PC-3 (cell line): ENCODE measurements around the gene HAPLN2. TPM values are rescaled to one million over a fixed set of nuclear protein-coding genes. Genes with fewer than 3 reads are reported as not detected.

Experiments
- ATAC-seq: fragments of 200-7000 bp; cut with Tn5 transposase; 2 replicates; pipeline ENCODE4 v1.9.1; 2020; ENCODE audit warnings: mild to moderate bottlenecking, moderate library complexity
- BruUV-seq: library from RNA; stranded (reverse); fragments of 400-500 nt; replicated peaks from 2 replicates; lab custom pipeline; 2021; lab: Mats Ljungman, UMichigan
- CTCF ChIA-PET: fragments of 300-600 bp; sonication (Branson Sonifier 250); formaldehyde crosslinking; loops from one replicate; lab custom pipeline; 2022; ENCODE audit warnings: antibody characterized with exemption; lab: Charles Lee
- POLR2A ChIA-PET: fragments of 300-600 bp; sonication (Branson Sonifier 250); formaldehyde crosslinking; loops from one replicate; lab custom pipeline; 2022; ENCODE audit warnings: antibody characterized with exemption; ENCODE audit not compliant: unreplicated experiment; lab: Charles Lee
- DNase-seq: peaks from one replicate; pipeline ENCODE4 v3.0.0-alpha.2; 2015
- H2AFZ ChIP-seq: fragments of 300-600 bp; sonication (generic); 2 replicates; pipeline ENCODE4 v1.6.0; 2016; ENCODE audit warnings: antibody characterized with exemption, low read length
- H3F3A ChIP-seq: fragments of 300-600 bp; sonication (generic); one replicate; pipeline ENCODE4 v1.6.0; 2017; ENCODE audit warnings: antibody characterized with exemption, low read length, control low read depth, mild to moderate bottlenecking; ENCODE audit not compliant: unreplicated experiment
- H3K27ac ChIP-seq: fragments of 300-600 bp; sonication (generic); 2 replicates; pipeline ENCODE4 v1.5.1; 2016; ENCODE audit warnings: mild to moderate bottlenecking, low read length
- H3K27me3 ChIP-seq: fragments of 300-600 bp; sonication (generic); 2 replicates; pipeline ENCODE4 v1.6.1; 2016; ENCODE audit warnings: low read length, mixed read lengths
- H3K36me3 ChIP-seq: fragments of 300-600 bp; sonication (generic); 2 replicates; pipeline ENCODE4 v1.6.1; 2016; ENCODE audit warnings: low read depth, mixed run types, low read length, mixed read lengths
- H3K4me1 ChIP-seq: fragments of 300-600 bp; sonication (generic); 2 replicates; pipeline ENCODE4 v1.5.1; 2016; ENCODE audit warnings: low read length; ENCODE audit not compliant: insufficient read depth
- H3K4me2 ChIP-seq: fragments of 300-600 bp; sonication (generic); 2 replicates; pipeline ENCODE4 v1.6.0; 2016; ENCODE audit warnings: low read length
- H3K4me3 ChIP-seq: fragments of 300-600 bp; sonication (generic); 2 replicates; pipeline ENCODE4 v1.5.1; 2016; ENCODE audit warnings: mild to moderate bottlenecking, low read length, mixed read lengths
- H3K79me2 ChIP-seq: fragments of 300-600 bp; sonication (generic); 2 replicates; pipeline ENCODE4 v1.6.1; 2017; ENCODE audit warnings: low read length, mixed read lengths
- H3K9ac ChIP-seq: fragments of 300-600 bp; sonication (generic); 2 replicates; pipeline ENCODE4 v1.6.0; 2016; ENCODE audit warnings: mild to moderate bottlenecking, low read length
- H3K9me2 ChIP-seq: fragments of 300-600 bp; sonication (generic); replicated peaks from 2 replicates; pipeline ENCODE4 v1.6.1; 2016; ENCODE audit warnings: mixed run types, low read length, mixed read lengths
- H3K9me3 ChIP-seq: fragments of 300-600 bp; sonication (generic); 2 replicates; pipeline ENCODE4 v1.6.1; 2016; ENCODE audit warnings: low read length, mixed read lengths
- H4K20me1 ChIP-seq: fragments of 300-600 bp; sonication (generic); 2 replicates; pipeline ENCODE4 v1.6.1; 2016; ENCODE audit warnings: low read length, mixed read lengths
- EZH2 ChIP-seq: fragments of 300-600 bp; sonication (generic); IDR thresholded peaks from one replicate; pipeline ENCODE4 v1.6.1; 2017; ENCODE audit warnings: antibody characterized with exemption, mild to moderate bottlenecking, low read length; ENCODE audit not compliant: unreplicated experiment
- EZH2phosphoT487 ChIP-seq: fragments of 300-600 bp; sonication (generic); IDR thresholded peaks from 2 replicates; pipeline ENCODE4 v1.6.1; 2018; ENCODE audit warnings: mild to moderate bottlenecking, antibody characterized with exemption, low read length, borderline replicate concordance
- intact Hi-C: fragments of 100-400 bp; cut with micrococcal nuclease; formaldehyde crosslinking; loops from 2 replicates; pipeline ENCODE4 v1.9.0; 2023
- total RNA-seq: library from RNA; depleted of rRNA; stranded (reverse); fragments of >200 nt; gene quantifications from 2 replicates; pipeline ENCODE4 v1.2.3, GENCODE V29; 2014
- TF ChIP-seq, protein P1 (sequence below): fragments of 300-600 bp; sonication (generic); conservative IDR thresholded peaks from 2 replicates; pipeline ENCODE4 v1.5.1; 2017; ENCODE audit warnings: antibody characterized with exemption, low read depth, mild to moderate bottlenecking, low read length

The HAPLN2 gene
- total RNA-seq, 1 experiment from 2014 or later, result 1.1 TPM

DNA sequence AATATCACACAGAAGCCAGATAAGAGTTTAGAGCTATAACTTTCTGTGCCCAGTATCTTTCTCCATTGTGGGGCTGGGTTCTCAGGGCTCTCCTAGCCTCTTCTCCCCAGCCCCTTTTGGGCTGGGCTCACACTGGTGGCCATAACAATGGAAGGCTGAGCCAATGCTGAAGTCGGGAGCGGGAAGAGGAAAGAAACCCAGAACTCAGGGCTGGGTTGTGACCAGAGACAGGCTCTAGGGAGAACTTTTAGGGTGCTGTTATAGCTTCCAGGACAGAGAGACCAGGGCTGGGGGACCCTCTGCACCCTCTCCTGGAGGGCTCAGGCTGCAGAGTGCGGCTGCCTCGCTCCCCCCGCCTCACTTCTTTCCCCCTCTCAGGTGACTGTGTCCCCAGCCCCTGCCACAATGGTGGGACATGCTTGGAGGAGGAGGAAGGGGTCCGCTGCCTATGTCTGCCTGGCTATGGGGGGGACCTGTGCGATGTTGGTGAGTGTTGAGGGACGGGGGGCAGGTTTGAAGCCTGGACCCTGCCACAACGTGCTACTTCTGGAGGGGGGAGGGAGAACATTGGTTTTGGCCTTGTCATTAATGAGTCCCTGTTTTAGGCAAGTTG, 36.8 kb downstream of the HAPLN2 start:
- intact Hi-C loops, result no loop called here
- TF ChIP-seq EZH2phosphoT487, result no peak
- TF ChIP-seq, protein P1, sequence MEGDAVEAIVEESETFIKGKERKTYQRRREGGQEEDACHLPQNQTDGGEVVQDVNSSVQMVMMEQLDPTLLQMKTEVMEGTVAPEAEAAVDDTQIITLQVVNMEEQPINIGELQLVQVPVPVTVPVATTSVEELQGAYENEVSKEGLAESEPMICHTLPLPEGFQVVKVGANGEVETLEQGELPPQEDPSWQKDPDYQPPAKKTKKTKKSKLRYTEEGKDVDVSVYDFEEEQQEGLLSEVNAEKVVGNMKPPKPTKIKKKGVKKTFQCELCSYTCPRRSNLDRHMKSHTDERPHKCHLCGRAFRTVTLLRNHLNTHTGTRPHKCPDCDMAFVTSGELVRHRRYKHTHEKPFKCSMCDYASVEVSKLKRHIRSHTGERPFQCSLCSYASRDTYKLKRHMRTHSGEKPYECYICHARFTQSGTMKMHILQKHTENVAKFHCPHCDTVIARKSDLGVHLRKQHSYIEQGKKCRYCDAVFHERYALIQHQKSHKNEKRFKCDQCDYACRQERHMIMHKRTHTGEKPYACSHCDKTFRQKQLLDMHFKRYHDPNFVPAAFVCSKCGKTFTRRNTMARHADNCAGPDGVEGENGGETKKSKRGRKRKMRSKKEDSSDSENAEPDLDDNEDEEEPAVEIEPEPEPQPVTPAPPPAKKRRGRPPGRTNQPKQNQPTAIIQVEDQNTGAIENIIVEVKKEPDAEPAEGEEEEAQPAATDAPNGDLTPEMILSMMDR, result no peak
- no peak for TF ChIP-seq EZH2
- H3K27ac ChIP-seq, result no peak overlapping the region
- BruUV-seq, result no TSS peak
- H4K20me1 ChIP-seq, result no peaks in the 10 kb centered on the region
- peaks cover 4% of the 10 kb centered on the region for H3F3A ChIP-seq
- H3K4me3 ChIP-seq, result no peak overlapping the region
- H2AFZ ChIP-seq, result no peak overlapping the region
- H3K9ac ChIP-seq, result no peak overlapping the region
- peaks cover 13% of the 10 kb centered on the region for H3K79me2 ChIP-seq
- POLR2A ChIA-PET, result no interaction called here
- CTCF ChIA-PET, result interaction anchor here (0.7 to 1.8 kb wide), 3 partner anchors 29 to 50 kb away, joined by 3 to 6 read pairs (median 3); partner anchors contain the start of gene CRABP2
- no peak overlapping the region for H3K4me2 ChIP-seq
- no peak for ATAC-seq
- H3K9me2 ChIP-seq, result no peaks in the 10 kb centered on the region
- H3K36me3 ChIP-seq, result no peaks in the 10 kb centered on the region
- H3K27me3 ChIP-seq, result 0 out of 2 replicates have a peak, but pooled peaks cover 3% of the 10 kb centered on the region
- H3K4me1 ChIP-seq, result peaks cover 27% of the 10 kb centered on the region
- DNase-seq, result no peak
- H3K9me3 ChIP-seq, result no peaks in the 10 kb centered on the region

DNA sequence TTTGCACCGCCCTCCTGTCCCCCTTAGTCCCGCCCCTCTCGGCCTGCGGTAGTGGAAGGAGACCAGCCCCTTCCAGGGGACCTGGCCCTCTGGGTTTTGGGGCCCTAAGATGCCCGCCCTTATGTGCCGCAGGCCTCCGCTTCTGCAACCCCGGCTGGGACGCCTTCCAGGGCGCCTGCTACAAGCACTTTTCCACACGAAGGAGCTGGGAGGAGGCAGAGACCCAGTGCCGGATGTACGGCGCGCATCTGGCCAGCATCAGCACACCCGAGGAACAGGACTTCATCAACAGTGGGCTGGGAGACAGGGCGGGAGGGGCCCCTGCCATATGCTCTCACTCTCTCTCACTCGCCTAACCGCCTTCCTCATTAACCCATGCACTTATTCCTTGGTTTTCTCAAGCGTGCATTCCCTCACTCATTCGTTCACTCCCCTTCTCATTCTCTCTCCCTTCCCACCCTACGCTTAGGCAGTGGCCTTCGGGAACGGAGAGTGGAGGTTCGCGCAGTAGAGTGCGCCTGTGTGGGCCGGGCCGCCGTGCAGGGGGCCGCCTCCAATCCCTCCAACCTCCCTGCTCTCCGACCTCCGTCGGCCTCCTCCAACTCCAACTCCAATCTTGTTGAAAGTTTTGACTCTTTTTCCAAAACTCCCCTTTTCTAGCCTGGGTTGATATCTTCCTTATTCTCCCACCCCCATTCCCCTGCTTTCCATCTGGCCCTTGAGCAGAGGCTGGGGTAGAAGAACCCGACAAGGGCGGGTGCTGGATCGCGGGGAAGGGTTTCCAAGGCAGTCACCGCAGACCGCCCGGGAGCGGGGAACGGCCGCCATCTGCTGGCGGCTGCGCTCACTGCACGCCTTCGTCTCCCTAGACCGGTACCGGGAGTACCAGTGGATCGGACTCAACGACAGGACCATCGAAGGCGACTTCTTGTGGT, 37.9 kb downstream of the HAPLN2 start:
- Histone ChIP-seq H3K4me2 (peak overlapping the region; percentile 64), H4K20me1 (no peaks in the 10 kb centered on the region)
- BruUV-seq, result no TSS peak

More for the DNA sequence above, 37.9 kb downstream of the HAPLN2 start:
- peak; percentile 21 for ATAC-seq
- no peaks in the 10 kb centered on the region for H3K36me3 ChIP-seq
- ChIA-PET POLR2A (no interaction called here), CTCF (interaction anchor here (1.8 kb wide), 1 partner anchor 30 kb away, joined by 6 read pairs; no protein-coding TSS in a partner anchor)
- no peak overlapping the region for H3K27ac ChIP-seq
- peak overlapping the region; percentile 29; the same call in 1 of the 2 replicates for H3K4me3 ChIP-seq
- H3K79me2 ChIP-seq, result peaks cover 15% of the 10 kb centered on the region
- 0 out of 2 replicates have a peak, but pooled peaks cover 3% of the 10 kb centered on the region for H3K27me3 ChIP-seq
- H3K4me1 ChIP-seq, result peaks cover 38% of the 10 kb centered on the region
- intact Hi-C loops, result loop anchor here (1.0 kb wide), 1 partner anchor 30 kb away; no protein-coding TSS in a partner anchor
- H3F3A ChIP-seq, result peaks cover 5% of the 10 kb centered on the region
- H3K9me2 ChIP-seq, result no peaks in the 10 kb centered on the region
- no peaks in the 10 kb centered on the region for H3K9me3 ChIP-seq
- peak; percentile 87 for DNase-seq
- TF ChIP-seq EZH2 (no peak), EZH2phosphoT487 (peak; percentile 43; the same call in 1 of the 2 replicates)
- TF ChIP-seq, protein P1, result peak; percentile 98
- no peak overlapping the region for H2AFZ ChIP-seq
- H3K9ac ChIP-seq, result no peak overlapping the region
